GM23338 (cell line): Measurements from ENCODE around the gene ITPR3. TPM values are rescaled to one million over a fixed set of nuclear protein-coding genes. Genes with fewer than 3 reads are reported as not detected.

Experiments
- ATAC-seq: fragments of 200-7000 bp; cut with Tn5 transposase; 3 replicates; pipeline ENCODE4 v1.9.1; 2020
- DNase-seq: peaks from one replicate; pipeline ENCODE4 v3.0.0-alpha.2; 2015; ENCODE audit warnings: low spot score
- H2AFZ ChIP-seq: fragments of 200-600 bp; sonication (generic); 2 replicates; pipeline ENCODE4 v1.8.0; 2016; ENCODE audit warnings: antibody characterized with exemption, mild to moderate bottlenecking, moderate library complexity
- H3F3A ChIP-seq: fragments of 200-600 bp; sonication (generic); replicated peaks from 2 replicates; pipeline ENCODE4 v1.8.0; 2017; ENCODE audit warnings: antibody characterized with exemption, mixed run types, low read depth
- H3K27ac ChIP-seq: fragments of 200-600 bp; sonication (generic); 2 replicates; pipeline ENCODE4 v1.6.1; 2016; ENCODE audit warnings: low read depth
- H3K27me3 ChIP-seq: fragments of 200-600 bp; sonication (generic); 2 replicates; pipeline ENCODE4 v1.8.0; 2016; ENCODE audit warnings: mild to moderate bottlenecking, mixed run types, moderate library complexity; ENCODE audit not compliant: insufficient read depth
- H3K36me3 ChIP-seq: fragments of 200-600 bp; sonication (generic); 2 replicates; pipeline ENCODE4 v1.8.0; 2016; ENCODE audit warnings: mild to moderate bottlenecking; ENCODE audit not compliant: insufficient read depth
- H3K4me1 ChIP-seq: fragments of 200-600 bp; sonication (generic); 2 replicates; pipeline ENCODE4 v1.8.0; 2016; ENCODE audit warnings: mild to moderate bottlenecking, moderate library complexity; ENCODE audit not compliant: insufficient read depth
- H3K4me2 ChIP-seq: fragments of 200-600 bp; sonication (generic); 2 replicates; pipeline ENCODE4 v1.7.1; 2017; ENCODE audit warnings: mixed run types
- H3K4me3 ChIP-seq: fragments of 200-600 bp; sonication (generic); 2 replicates; pipeline ENCODE4 v1.6.1; 2016; ENCODE audit warnings: mixed run types
- H3K79me2 ChIP-seq: fragments of 200-600 bp; sonication (generic); replicated peaks from 2 replicates; pipeline ENCODE4 v1.8.0; 2017; ENCODE audit warnings: mild to moderate bottlenecking; ENCODE audit not compliant: insufficient read depth
- H3K9me2 ChIP-seq: fragments of 200-600 bp; sonication (generic); 2 replicates; pipeline ENCODE4 v1.8.0; 2017; ENCODE audit not compliant: insufficient read depth
- H4K20me1 ChIP-seq: fragments of 200-600 bp; sonication (generic); replicated peaks from 2 replicates; pipeline ENCODE4 v1.8.0; 2017; ENCODE audit warnings: mild to moderate bottlenecking; ENCODE audit not compliant: insufficient read depth
- H3K27ac Mint-ChIP-seq: 2 replicates; pipeline ENCODE4 v1.8.0; 2020; ENCODE audit warnings: inconsistent platforms, mild to moderate bottlenecking, moderate library complexity, mixed read lengths
- H3K27me3 Mint-ChIP-seq: 3 replicates; pipeline ENCODE4 v1.8.0; 2022; ENCODE audit warnings: low read depth, mild to moderate bottlenecking, moderate library complexity, mixed read lengths, inconsistent platforms; ENCODE audit not compliant: insufficient read depth, poor library complexity
- H3K36me3 Mint-ChIP-seq: 3 replicates; pipeline ENCODE4 v1.8.0; 2021; ENCODE audit warnings: low read depth, mild to moderate bottlenecking, inconsistent platforms, moderate library complexity, mixed read lengths
- H3K4me1 Mint-ChIP-seq: 3 replicates; pipeline ENCODE4 v1.8.0; 2020; ENCODE audit warnings: mild to moderate bottlenecking, inconsistent platforms, mixed read lengths
- H3K4me3 Mint-ChIP-seq: 3 replicates; pipeline ENCODE4 v1.8.0; 2021; ENCODE audit warnings: moderate library complexity, mild to moderate bottlenecking, inconsistent platforms, mixed read lengths
- H3K9me3 Mint-ChIP-seq: 3 replicates; pipeline ENCODE4 v1.8.0; 2020; ENCODE audit warnings: moderate library complexity, mild to moderate bottlenecking, inconsistent platforms, mixed read lengths
- CREB1 ChIP-seq: fragments of 250-450 bp; sonication (Bioruptor Pico); IDR thresholded peaks from 2 replicates; pipeline ENCODE4 v1.5.0; 2020; ENCODE audit warnings: low read depth, mild to moderate bottlenecking, moderate library complexity
- CTCF ChIP-seq, 2 experiments: fragments of 200-600 bp in 1 of 2; sonication (generic) in 1 of 2; conservative IDR thresholded peaks; 2 replicates each; pipeline versions ENCODE4 v1.5.1 to v1.6.1; 2016 to 2017; ENCODE audit warnings: antibody characterized with exemption in 2 of 2, low read depth in 2 of 2, mild to moderate bottlenecking in 2 of 2, moderate library complexity in 1 of 2
- ETS1 ChIP-seq: IDR thresholded peaks from 2 replicates; pipeline ENCODE4 v1.6.1; 2016; ENCODE audit warnings: antibody characterized with exemption
- EZH2 ChIP-seq: fragments of 200-600 bp; sonication (generic); IDR thresholded peaks from one replicate; pipeline ENCODE4 v1.8.0; 2017; ENCODE audit warnings: antibody characterized with exemption, mild to moderate bottlenecking, low read depth; ENCODE audit not compliant: unreplicated experiment
- EZH2phosphoT487 ChIP-seq: fragments of 200-600 bp; sonication (generic); IDR thresholded peaks from one replicate; pipeline ENCODE4 v1.8.1; 2018; ENCODE audit warnings: antibody characterized with exemption; ENCODE audit not compliant: unreplicated experiment
- JUNB ChIP-seq: IDR thresholded peaks from one replicate; pipeline ENCODE4 v1.6.1; 2016; ENCODE audit warnings: antibody characterized with exemption; ENCODE audit not compliant: unreplicated experiment
- NANOG ChIP-seq: IDR thresholded peaks from 2 replicates; pipeline ENCODE4 v1.6.1; 2016; ENCODE audit warnings: antibody characterized with exemption, borderline replicate concordance
- POLR2AphosphoS5 ChIP-seq: IDR thresholded peaks from 2 replicates; pipeline ENCODE4 v1.6.1; 2016; ENCODE audit warnings: antibody characterized with exemption, low read depth
- REST ChIP-seq: IDR thresholded peaks from one replicate; pipeline ENCODE4 v1.6.1; 2018; ENCODE audit warnings: antibody characterized with exemption; ENCODE audit not compliant: unreplicated experiment
- STAT1 ChIP-seq: IDR thresholded peaks from one replicate; pipeline ENCODE4 v1.6.1; 2016; ENCODE audit warnings: antibody characterized with exemption; ENCODE audit not compliant: unreplicated experiment
- ZNF114 ChIP-seq: fragments of 250-450 bp; sonication (Bioruptor Pico); IDR thresholded peaks from 2 replicates; pipeline ENCODE4 v1.5.0; 2020; ENCODE audit warnings: mild to moderate bottlenecking, moderate library complexity
- ZNF331 ChIP-seq: fragments of 250-450 bp; sonication (Bioruptor Pico); IDR thresholded peaks from 2 replicates; pipeline ENCODE4 v1.5.0; 2020; ENCODE audit warnings: low read depth, mild to moderate bottlenecking, moderate library complexity
- ZNF462 ChIP-seq: fragments of 250-450 bp; sonication (Bioruptor Pico); IDR thresholded peaks from 2 replicates; pipeline ENCODE4 v1.5.0; 2020; ENCODE audit warnings: mild to moderate bottlenecking, moderate library complexity
- polyA plus RNA-seq: library from polyadenylated mRNA; unstranded; fragments of >200 nt; fragmentation: Nextera tagmentation; extraction: Ambion mirVana; gene quantifications from 2 replicates; pipeline ENCODE4 v1.2.1, GENCODE V29; 2016
- total RNA-seq: library from RNA; depleted of rRNA; stranded (reverse); fragments of >200 nt; shearing (Covaris generic); gene quantifications from 2 replicates; pipeline ENCODE4 v1.2.3, GENCODE V29; 2014

Gene ITPR3
- total and polyA plus RNA-seq, 2 experiments from 2014 or later: 7.3 to 31.9 TPM

- H3K36me3 Mint-ChIP-seq: no peaks in the 10 kb centered on the region
- TF ChIP-seq REST (no peak), EZH2 (no peak), EZH2phosphoT487 (no peak), ZNF462 (no peak), CTCF (conservative IDR thresholded peaks at IDR 0.05; ENCODE audit: low read depth in 2 of 2) (no peak), CREB1 (no peak), NANOG (no peak), ZNF114 (CRISPR knock-in tag) (no peak), STAT1 (no peak), ETS1 (no peak), JUNB (no peak), ZNF331 (CRISPR knock-in tag) (no peak), POLR2AphosphoS5 (no peak)
- Histone ChIP-seq H3K36me3 (no peaks in the 10 kb centered on the region), H3F3A (no peaks in the 10 kb centered on the region), H3K4me1 (no peaks in the 10 kb centered on the region), H3K27ac (no peak overlapping the region), H3K79me2 (no peaks in the 10 kb centered on the region), H4K20me1 (no peaks in the 10 kb centered on the region), H3K4me3 (no peak overlapping the region), H2AFZ (no peak overlapping the region), H3K4me2 (no peak overlapping the region), H3K27me3 (no peaks in the 10 kb centered on the region), H3K9me2 (no peaks in the 10 kb centered on the region)
- H3K4me1 Mint-ChIP-seq: peaks cover 24% of the 10 kb centered on the region
- no peak for ATAC-seq
- H3K9me3 Mint-ChIP-seq: no peaks in the 10 kb centered on the region
- peaks cover 12% of the 10 kb centered on the region for H3K27me3 Mint-ChIP-seq
- no peak for DNase-seq
- H3K27ac Mint-ChIP-seq: no peak overlapping the region
- no peak overlapping the region for H3K4me3 Mint-ChIP-seq
Observed at GRCh38 chr6:33727932-33728331, 106.8 kb downstream of the ITPR3 start.
